ENCODE results near the gene MORN4. TPM values are rescaled to one million over a fixed set of nuclear protein-coding genes. Genes with fewer than 3 reads are reported as not detected.

MORN4 gene
- total and polyA plus RNA-seq, 2 of the 13 experiments (the other 11 are each of a cell fraction or from before 2014, with no cell fraction given), result 3.4 to 9.1 TPM

- no peak for TF ChIP-seq MYPOP (CRISPR knock-in tag; IDR thresholded peaks at IDR 0.05)
- TF ChIP-seq ZSCAN5A (CRISPR knock-in tag; IDR thresholded peaks at IDR 0.05; ENCODE audit: borderline replicate concordance), result no peak
- TF ChIP-seq HDAC6 (IDR thresholded peaks at IDR 0.05; ENCODE audit: low read depth, low read length), result no peak
- no peak for TF ChIP-seq NFE2 (CRISPR knock-in tag; IDR thresholded peaks at IDR 0.05)
- TF ChIP-seq ZNF775 (CRISPR knock-in tag; IDR thresholded peaks at IDR 0.05; ENCODE audit: borderline replicate concordance), result no peak
- no peak for TF ChIP-seq ZBTB7A (CRISPR knock-in tag; IDR thresholded peaks at IDR 0.05)
- TF ChIP-seq MIER3 (CRISPR knock-in tag; IDR thresholded peaks at IDR 0.05; ENCODE audit: borderline replicate concordance), result no peak; the same call in 1 of the 2 replicates
- TF ChIP-seq ZNF773 (CRISPR knock-in tag; IDR thresholded peaks at IDR 0.05; ENCODE audit: borderline replicate concordance), result no peak
- TF ChIP-seq GLMP (CRISPR knock-in tag; IDR thresholded peaks at IDR 0.05; ENCODE audit: borderline replicate concordance), result no peak
- no peak for TF ChIP-seq ZGPAT (CRISPR knock-in tag; IDR thresholded peaks at IDR 0.05)
- TF ChIP-seq MYC (CRISPR knock-in tag; IDR thresholded peaks at IDR 0.05; ENCODE audit: borderline replicate concordance), result peak; percentile 34; the same call in 1 of the 2 replicates
- peak; percentile 58; the same call in 1 of the 2 replicates for TF ChIP-seq GATAD1 (CRISPR knock-in tag; IDR thresholded peaks at IDR 0.05)
- no peak for TF ChIP-seq ZBTB10 (CRISPR knock-in tag; IDR thresholded peaks at IDR 0.05; ENCODE audit: borderline replicate concordance)
- TF ChIP-seq TAF15 (IDR thresholded peaks at IDR 0.05; ENCODE audit: low read depth, low read length, poor library complexity, severe bottlenecking), result no peak
- TF ChIP-seq ZNF451 (CRISPR knock-in tag; IDR thresholded peaks at IDR 0.05), result no peak
- no peak for TF ChIP-seq ZNF569 (CRISPR knock-in tag; IDR thresholded peaks at IDR 0.05; ENCODE audit: borderline replicate concordance)
- peak; percentile 79 for TF ChIP-seq ZFY (CRISPR knock-in tag; IDR thresholded peaks at IDR 0.05)
- no peak; the same call in 1 of the 2 replicates for TF ChIP-seq ETV5 (CRISPR knock-in tag; IDR thresholded peaks at IDR 0.05; ENCODE audit: borderline replicate concordance)
- TF ChIP-seq DPF2 (CRISPR knock-in tag; IDR thresholded peaks at IDR 0.05; ENCODE audit: borderline replicate concordance, low read depth), result no peak
- peak; percentile 73 for TF ChIP-seq NFYC (CRISPR knock-in tag; IDR thresholded peaks at IDR 0.05)
- TF ChIP-seq FOXA3 (CRISPR knock-in tag; IDR thresholded peaks at IDR 0.05), result no peak
These were observed 49.1 kb downstream of the MORN4 start, which contains the start of gene HOGA1 (continued) for GRCh38 chr10:97584060-97584797.

Measured in HepG2 (cell line).